HG03108 (cell line): ENCODE measurements around the gene RCE1.

ENCODE experiments used
- ATAC-seq: cut with Tn5 transposase; IDR thresholded peaks from one replicate; pipeline ENCODE4 v1.9.1; 2021; ENCODE audit warnings: moderate library complexity; ENCODE audit not compliant: unreplicated experiment

The RCE1 gene

DNA sequence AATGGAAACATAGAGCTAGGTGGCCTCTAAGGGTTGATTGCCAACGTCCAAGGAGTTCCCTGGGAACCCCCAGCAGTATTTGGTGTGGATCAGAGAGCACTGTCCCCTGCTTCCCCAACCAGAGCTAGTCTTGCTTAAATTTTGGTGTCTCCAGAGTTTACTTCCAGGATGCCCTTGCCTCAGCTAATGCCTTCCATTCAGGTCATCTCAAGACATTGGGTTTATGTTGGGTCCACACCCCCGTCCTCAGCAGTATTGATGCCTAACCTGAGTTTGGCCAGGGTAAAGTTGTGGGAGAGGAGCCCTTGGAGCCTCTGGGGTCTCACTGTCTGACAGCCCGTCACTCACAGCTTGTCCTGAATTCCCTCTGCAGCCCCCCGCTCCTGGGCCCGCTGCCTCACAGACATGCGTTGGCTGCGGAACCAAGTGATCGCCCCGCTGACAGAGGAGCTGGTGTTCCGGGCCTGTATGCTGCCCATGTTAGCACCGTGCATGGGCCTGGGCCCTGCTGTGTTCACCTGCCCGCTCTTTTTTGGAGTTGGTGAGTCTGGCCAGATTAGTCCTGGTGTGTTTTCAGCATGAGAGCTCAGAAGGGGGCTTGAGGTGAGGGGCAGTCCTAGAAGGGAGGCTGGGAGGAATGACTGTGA, 1.4 kb downstream of the RCE1 start:
- no peak for ATAC-seq

DNA sequence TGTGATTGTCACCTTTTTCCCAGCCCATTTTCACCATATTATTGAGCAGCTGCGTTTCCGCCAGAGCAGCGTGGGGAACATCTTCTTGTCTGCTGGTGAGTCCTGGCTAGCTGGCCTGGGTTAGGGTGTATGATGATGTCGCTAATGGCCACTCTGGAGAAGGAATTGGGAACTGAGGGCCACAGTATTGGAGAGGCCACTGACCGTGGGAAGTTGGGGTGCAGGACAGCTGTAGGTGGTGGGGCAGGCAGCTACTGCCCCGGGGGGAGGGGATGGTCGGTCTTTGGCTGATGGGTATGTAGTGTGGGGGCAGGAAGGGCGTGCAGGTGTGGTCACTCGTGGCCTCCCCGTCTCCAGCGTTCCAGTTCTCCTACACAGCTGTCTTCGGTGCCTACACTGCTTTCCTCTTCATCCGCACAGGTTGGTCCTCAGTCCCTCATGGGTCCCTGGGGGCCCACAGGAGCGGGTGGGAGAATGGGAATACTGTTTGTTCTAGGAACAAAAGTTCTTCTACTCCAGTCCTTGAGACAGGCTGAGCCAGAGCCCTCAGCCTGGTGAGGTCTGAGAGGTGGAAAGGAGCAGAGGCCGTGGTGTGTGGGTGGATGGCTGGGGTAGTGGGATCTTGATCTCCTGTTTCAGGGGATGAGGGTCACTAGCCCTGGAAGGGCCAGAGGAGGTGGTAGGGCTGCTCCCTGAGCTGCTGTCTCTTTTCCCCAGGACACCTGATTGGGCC, 2.1 kb downstream of the RCE1 start:
- no peak for ATAC-seq

DNA sequence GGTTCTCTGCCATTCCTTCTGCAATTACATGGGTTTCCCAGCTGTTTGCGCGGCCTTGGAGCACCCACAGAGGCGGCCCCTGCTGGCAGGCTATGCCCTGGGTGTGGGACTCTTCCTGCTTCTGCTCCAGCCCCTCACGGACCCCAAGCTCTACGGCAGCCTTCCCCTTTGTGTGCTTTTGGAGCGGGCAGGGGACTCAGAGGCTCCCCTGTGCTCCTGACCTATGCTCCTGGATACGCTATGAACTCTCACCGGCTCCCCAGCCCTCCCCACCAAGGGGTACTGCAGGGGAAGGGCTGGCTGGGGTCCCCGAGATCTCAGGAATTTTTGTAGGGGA, 2.6 kb downstream of the RCE1 start:
- no peak for ATAC-seq

DNA sequence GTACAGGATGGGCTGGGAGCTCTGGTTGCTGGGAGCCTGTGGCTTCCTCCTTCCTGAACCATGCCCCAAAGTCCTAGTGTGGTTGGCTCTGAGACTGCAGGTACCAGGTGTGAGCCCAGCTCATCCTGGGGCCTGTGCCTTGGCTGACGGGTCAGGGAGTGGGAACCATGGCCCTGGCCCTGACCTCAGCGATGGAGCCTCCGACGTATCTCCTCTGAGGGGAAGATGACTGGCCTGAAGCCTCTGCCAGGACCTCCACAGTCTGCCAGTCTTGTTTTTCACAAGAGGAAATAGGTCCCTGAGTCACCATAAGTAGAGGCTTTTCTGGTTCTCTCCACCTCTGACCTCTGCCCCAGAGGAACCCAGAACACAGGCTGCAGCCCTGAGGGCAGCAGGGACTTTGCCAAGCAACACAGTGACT, 3.4 kb downstream of the RCE1 start:
- no peak for ATAC-seq

DNA sequence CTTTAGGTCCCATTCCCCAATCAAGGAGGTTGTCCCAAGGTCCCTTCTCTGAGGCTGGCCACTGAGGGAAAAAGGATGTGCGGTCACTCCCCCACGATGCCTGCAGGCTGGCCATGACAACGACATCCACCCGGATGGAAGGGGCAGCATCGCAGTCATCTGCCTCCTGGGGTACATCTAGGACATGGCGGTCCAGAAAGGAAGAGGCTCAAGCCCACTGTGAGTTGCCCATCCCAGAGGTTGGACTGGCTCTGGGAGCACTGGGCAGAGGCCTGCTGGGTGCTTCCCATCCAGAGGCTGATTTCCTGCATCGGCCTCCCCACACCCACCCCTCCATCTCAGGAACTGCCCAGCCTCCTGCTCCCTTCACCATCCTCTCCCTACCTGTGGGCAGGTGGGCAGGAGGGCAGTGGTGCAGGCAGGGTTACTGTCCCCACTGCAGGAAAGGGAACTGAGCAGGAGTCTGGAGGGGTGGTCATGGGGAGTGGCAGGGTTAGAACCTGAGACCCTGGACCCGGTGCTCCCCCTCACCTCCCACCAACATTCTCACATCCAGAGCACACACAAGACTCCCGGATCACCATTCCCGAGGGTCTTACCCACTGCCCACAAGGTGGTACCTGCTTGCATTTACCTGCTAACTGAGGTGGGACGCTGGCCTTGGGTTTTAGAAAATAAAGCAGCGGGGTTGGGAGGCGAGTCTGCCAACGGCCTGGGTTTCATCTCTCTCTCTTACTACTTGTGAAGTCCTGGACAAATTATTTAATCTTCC, 4.4 kb downstream of the RCE1 start:
- no peak for ATAC-seq

DNA sequence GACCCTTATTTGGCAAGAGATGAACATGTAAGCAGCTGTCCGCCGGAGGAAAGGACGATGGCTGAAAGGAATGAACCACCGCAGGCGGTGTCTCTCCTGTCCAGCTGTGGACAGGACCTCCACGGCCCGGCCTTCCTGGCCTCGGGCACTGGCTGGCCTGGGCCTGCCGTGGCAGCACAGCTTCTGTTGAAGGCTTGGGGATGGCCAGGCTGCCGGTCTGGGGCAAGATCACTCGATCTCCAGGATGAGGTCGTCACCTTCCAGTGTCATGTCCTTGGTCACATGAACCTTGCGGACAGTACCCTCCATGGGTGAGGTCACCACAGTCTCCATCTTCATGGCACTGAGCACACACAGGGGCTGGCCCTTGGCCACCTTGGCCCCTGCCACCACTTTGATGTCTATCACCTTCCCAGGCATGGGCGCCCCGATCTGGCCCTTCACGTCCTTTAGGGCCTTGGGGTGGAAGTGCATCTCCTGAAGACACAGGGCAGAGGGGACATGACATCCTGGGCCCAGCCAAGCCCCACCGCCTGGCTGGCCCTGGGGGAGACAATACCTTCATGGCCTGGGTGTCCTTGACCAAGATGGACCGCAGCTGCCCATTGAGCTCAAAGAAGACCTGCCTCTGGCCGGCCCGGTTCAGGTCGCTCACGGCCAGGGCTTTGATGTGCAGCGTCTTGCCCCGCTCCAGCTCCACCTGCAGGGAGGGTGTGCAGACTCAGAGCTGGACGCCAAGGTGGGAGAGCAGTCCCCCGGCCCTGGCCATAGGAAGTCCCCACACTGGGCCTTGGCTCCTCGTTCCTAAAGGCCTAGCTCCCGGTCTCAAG, 5.6 kb downstream of the RCE1 start:
- no peak for ATAC-seq

DNA sequence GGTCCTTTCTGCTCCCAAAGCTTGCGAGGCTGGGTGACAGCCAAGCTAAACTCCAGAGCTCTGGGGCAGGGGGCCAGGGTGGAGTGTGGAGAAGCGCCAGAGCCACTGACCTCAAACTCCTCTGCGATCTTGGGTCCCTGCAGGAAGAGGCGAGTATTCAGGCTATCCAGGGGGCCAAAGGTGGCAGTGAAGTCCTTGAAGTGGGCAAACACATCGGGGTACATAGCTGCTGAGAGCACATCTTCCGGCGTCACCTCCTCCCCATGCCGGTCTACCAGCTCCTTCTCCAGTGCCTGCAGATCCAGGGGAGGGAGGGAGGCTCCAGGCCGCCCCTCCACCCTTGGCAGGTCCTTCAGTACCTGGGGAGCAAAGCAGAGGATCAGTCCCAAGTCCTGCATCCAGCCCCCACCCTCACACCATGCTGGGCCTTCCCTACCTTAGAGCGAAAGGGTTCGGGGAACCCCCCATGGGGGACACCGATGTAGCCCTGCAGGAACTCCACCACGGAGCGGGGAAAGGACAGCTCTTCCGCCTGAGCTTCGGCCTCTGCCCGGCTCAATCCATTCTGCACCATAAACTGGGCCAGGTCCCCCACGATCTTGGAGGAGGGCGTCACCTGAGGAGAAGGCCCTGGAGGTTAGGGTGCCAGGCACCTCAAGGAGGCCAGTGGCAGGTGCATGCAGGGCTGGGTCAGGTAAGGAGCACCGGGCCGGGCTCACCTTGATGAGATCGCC, 6.4 kb downstream of the RCE1 start:
- no peak for ATAC-seq

DNA sequence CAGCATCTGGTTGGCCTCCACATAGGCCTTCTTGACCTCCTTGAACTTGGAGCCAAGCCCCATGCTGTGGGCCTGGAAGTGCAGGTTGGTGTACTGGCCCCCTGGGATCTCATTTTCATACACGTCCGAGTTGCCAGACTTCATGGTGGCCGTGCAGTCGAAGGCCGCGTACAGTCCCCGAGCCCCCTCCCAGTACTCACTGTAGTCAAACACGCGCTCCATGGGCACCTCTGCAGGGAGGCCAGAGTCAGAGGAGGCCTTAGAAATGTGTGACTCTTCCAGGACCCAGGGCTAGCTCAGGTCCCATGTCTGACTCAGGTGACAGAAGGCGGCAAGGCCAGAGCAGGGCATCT, 7.0 kb downstream of the RCE1 start:
- ATAC-seq, result no peak

DNA sequence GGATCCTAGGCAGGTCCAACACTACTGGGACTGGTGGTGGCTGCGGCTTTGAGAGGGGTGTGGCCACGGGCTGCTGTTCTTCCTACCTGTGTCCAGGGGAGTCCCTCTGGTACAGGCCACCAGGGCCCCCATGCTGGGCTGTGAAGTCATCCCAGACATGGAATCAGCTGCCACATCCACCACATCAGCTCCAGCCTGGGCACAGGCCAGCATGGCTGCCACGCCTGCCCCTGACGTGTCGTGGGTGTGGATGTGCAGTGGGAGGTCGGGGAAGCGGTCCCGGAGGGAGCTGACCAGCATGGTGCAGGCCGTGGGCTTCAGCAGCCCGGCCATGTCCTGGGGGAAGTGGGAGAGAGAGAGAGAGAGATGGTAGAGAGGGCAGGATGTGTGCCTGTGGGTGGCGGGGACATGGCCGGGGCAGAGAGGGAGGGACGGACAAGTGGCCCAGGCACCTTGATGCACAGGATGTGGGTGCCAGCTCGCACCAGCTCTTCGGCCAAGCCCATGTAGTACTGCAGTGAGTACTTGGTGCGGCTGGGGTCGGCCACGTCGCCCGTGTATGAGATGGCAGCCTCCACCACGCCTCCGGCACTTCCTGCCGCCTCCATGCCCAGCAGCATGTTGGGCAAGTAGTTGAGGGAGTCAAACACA, 7.5 kb downstream of the RCE1 start:
- ATAC-seq, result no peak

DNA sequence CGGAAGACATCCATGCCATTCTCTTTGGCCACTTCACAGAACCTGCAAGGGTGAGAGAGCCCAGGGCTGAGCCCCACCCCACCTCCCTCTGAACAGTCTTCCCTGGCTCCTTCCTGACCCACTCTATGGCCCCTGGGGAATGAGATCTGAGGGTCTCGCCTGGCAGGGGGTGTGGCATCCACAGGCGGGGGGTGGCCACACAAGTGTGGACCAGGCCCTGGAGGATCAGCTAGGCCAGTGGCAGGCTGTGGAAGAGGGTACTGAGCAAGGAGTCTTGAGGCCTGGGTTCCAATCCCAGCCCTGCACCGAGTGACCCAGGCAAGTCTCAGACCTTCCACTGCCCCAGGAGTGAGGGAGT, 8.0 kb downstream of the RCE1 start:
- no peak for ATAC-seq

DNA sequence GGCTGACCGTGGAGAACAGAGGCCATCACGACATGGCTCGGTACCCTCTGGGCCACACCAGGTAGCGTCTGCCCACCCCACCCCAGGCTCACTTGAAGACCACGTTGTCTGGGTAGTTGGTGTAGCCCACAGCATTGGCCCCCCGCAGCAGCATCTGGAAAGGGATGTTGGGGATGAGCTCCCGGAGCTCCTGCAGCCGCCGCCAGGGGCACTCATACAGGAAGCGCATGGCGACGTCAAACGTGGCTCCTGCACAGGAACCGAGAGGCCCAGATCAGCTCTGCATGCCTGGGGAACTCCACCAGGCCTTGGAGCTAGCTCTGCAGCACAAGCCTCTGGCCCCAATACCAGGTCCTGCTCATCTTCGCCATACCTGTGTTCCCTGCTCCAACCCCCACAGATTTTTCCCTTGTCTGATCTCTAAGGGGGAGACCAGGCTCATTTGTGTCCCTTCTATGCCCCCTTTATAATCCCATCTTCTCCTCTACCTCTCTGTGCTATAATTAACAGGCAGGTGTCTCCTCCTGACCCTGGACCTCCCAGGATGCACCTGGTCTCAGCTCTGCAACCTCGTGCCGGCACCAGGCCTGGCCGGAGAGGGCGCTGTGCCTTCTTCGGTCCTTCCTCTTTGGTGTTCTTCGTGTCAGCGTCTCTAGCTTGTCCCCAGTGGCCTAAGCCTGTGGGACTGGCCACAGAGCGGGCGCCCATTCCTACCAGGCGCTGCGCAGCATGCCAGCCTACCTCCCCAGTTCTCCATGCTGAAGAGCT, 8.6 kb downstream of the RCE1 start:
- no peak for ATAC-seq

DNA sequence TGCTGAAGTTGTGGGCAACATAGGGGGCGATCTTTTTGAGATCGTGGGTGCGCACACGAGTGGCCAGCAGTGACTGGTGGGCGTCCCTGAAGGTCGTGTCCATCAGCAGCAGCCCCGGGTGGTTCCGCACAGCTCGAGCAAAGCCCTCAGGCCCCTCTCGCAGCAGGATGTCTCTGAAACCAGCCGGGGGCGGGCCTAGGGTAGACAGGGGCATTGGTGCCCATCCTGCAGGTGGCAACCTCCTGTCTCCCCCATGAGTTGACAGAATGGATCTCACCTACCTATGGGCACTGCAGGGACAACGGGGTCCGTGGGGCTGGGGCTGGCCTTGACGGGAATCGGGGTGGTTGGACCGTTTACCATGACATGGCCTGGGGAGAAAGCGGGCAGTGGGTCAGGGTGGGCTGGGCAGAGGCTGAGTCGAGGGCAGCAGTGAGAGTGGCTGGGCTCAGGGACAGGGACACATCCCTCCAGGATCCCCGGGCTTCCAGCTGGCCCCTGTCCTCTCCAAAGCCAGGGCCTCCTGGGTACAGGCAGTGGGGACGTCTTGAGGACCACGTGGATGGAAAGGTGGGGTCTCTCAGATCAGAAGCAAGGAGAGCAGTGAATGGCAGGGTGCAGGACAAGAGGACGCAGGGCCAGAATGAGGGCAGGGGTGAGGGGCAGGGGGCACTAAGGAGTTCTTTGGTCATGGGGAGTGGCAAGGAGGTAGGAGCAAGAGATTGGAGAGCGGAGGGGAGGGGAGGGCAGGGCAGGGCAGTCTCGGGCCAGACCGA, 9.4 kb downstream of the RCE1 start:
- no peak for ATAC-seq

DNA sequence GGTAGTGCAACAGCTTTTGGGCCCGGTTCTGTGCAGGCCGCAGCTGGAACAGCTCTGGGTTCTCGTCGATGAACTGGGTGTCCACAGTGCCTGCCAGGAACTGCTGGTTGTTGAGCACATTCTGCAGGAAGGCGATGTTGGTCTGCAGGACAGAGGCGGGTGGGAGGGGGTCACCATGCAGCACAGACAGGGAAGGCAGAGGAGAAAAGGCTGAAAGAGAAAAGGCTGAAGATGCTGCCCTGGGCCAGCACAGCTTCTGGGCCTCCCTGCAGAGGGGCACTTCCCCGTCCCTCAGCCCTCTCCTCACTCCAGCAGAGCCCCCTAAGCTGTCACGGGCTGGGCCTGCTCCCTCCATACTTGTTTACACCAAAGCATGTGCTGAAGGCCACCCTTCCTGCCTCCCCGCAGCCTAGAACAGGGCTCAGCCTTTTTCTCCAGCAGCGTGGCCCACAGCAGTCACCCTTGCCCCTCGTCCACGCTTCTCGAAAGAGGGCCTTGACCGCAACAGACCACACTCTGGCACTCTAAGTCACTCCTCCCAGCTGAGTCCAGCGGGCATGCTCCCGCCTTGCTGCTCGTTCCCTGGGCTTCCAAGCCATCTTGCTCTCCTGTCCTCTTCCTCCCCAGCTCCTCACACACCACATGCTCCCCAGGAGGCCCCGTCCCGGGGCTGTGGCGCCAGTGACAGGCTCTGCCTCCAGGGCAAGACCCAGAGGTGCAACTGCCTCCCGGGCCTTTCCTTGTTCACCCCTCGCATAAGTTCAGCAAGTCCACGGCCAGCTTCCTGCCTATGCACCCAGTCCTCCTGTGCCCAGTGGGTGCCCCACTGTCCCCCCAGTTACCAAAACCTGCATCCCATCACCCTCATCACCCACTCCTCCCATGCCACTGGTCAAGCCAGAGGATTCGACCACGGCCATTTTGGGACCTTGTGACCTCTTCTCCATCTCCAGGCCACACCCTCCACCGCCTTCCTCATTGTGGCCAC, 10.3 kb downstream of the RCE1 start:
- ATAC-seq, result no peak

DNA sequence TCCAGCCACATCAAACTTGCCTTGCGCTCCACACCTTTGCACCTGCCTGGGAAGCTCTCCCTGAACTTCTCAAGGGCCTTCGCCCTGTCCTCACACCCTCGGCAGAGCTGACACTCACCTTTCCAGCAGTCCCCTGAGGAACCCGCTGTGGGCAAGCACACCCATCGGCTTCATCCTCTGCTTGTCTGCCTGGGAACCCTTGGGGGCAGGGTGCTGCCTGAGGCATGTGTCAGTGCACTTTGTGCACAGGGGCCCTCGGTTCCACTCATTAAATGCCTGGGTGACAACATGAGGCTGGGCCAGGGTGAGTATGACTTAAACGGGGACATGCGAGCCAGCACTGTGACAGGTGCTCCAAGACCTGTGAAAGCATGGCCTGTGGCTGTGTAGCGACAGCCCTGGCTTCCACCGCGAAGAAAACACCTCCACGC, 11.0 kb downstream of the RCE1 start:
- ATAC-seq, result no peak

DNA sequence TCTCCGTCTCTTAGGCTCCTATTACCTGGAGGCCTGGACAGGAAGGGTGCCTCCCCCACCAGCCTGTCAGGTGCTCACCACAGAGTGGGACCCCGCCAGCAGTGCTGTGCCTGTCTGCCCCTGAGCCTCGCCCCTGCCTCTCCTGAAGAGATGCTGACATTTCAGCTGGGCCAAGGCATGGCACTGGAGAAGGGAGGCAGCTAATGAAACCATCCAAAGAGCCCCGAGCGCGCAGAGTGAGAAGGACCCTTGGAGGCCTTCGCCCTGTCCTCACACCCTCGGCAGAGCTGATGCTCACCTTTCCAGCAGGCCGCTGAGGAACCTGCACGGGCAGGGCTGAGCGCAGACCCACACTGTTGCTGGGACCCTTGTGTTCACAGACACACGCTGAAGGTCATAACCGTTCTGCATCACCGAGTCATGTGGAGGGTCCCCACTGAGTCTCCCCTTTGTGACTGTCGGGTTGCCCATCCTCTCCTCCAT, 11.5 kb downstream of the RCE1 start:
- ATAC-seq, result no peak

DNA sequence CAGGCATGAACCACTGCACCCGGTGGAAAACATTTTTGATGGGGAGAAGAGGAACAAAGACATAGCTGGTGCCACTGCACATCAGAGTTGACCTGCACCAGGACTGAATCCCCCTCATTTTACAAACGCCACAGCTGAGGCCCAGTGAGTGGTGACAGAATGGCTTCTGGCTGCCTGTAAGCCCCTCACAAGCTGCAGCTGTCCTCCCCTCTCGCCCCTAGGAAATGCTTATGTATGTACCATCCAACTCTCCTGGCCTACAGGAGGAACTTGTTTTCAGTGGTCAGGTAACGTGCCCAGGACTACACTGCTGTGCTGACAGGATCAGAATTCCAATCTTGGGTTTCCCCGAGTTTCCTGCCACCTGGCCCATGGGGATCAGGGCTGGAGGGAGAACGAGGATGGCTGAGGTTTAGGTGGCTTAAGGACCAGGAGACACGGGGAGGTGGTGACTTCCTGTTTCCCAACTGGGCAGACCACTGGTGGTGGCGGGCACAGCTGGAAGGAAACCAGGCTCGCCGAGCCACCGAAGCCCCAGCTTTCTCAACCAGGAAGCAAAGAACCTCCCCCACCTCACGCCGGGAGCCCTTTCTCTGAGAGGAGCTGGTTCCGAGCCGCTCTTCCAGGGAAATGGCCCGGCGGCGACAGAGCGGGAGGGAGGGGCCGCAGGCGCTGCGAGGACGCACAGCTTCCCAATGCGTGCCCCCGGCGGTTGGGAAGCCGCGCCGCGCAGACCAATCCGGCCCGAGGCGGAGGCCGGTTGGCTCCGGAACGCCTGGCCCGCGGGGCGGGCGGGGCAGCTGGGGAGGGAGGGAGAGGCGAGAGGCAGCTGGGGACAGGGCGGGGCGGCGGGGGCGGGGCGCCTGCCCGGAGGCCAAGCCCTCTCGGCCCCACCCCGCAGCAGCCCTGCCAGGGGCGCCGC, 12.6 kb downstream of the RCE1 start:
- ATAC-seq, result peak; percentile 59
